Endothelial cell (in vitro differentiated cells): ENCODE measurements around the gene MSTO1. TPM values are rescaled to one million over a fixed set of nuclear protein-coding genes. Genes with fewer than 3 reads are reported as not detected.
A peak's percentile ranks its signal among the peaks of the same experiment; 100 is the strongest.

ENCODE experiments used
- DNase-seq: peaks from one replicate; pipeline ENCODE4 v3.0.0; 2021; ENCODE audit warnings: low spot score
- H3K27ac Mint-ChIP-seq: one replicate; pipeline ENCODE4 v1.8.0; 2021; ENCODE audit warnings: mixed read lengths, inconsistent platforms; ENCODE audit not compliant: unreplicated experiment
- H3K27me3 Mint-ChIP-seq: one replicate; pipeline ENCODE4 v1.8.0; 2021; ENCODE audit warnings: mild to moderate bottlenecking, moderate library complexity, mixed read lengths, inconsistent platforms; ENCODE audit not compliant: unreplicated experiment
- H3K36me3 Mint-ChIP-seq: one replicate; pipeline ENCODE4 v1.8.0; 2021; ENCODE audit warnings: mild to moderate bottlenecking, low read depth, mixed read lengths, inconsistent platforms; ENCODE audit not compliant: unreplicated experiment
- H3K4me1 Mint-ChIP-seq: one replicate; pipeline ENCODE4 v1.8.0; 2021; ENCODE audit warnings: mild to moderate bottlenecking, mixed read lengths, inconsistent platforms; ENCODE audit not compliant: unreplicated experiment
- H3K4me3 Mint-ChIP-seq: one replicate; pipeline ENCODE4 v1.8.0; 2021; ENCODE audit warnings: mild to moderate bottlenecking, mixed read lengths, inconsistent platforms; ENCODE audit not compliant: unreplicated experiment
- H3K9me3 Mint-ChIP-seq: one replicate; pipeline ENCODE4 v1.8.0; 2021; ENCODE audit warnings: mixed read lengths, inconsistent platforms; ENCODE audit not compliant: unreplicated experiment
- CTCF ChIP-seq: fragments of 200-600 bp; sonication (generic); IDR thresholded peaks from one replicate; pipeline ENCODE4 v1.5.0; 2021; ENCODE audit warnings: antibody characterized with exemption; ENCODE audit not compliant: unreplicated experiment
- total RNA-seq: library from RNA; stranded (reverse); fragmentation: NEBNext Ultra II Directional; extraction: Animal tissue kit (Norgen Biotek cat#: 25700); gene quantifications from one replicate; pipeline ENCODE4 v1.2.1, GENCODE V29; 2021; ENCODE audit not compliant: unreplicated experiment

Gene MSTO1
- total RNA-seq, 1 donor from 2014 or later = 34.5 TPM

- Mint-ChIP-seq H3K27me3 (no peaks in the 10 kb centered on the region), H3K4me1 (no peaks in the 10 kb centered on the region), H3K9me3 (peaks cover 13% of the 10 kb centered on the region), H3K36me3 (peaks cover 13% of the 10 kb centered on the region), H3K4me3 (no peak overlapping the region), H3K27ac (no peak overlapping the region)
- no peak for DNase-seq
- TF ChIP-seq CTCF = no peak
Measured at GRCh38 chr1:155643230-155643629, 33.2 kb downstream of the MSTO1 start.

GRCh38 chr1:155645034-155645598, 35.1 kb downstream of the MSTO1 start:
- Mint-ChIP-seq H3K27me3 (no peaks in the 10 kb centered on the region), H3K4me3 (no peak overlapping the region), H3K4me1 (no peaks in the 10 kb centered on the region), H3K36me3 (peaks cover 16% of the 10 kb centered on the region), H3K27ac (no peak overlapping the region), H3K9me3 (peaks cover 13% of the 10 kb centered on the region)
- TF ChIP-seq CTCF = no peak
- DNase-seq = no peak

- peaks cover 13% of the 10 kb centered on the region for H3K9me3 Mint-ChIP-seq
- H3K27ac Mint-ChIP-seq = no peak overlapping the region
- H3K27me3 Mint-ChIP-seq = no peaks in the 10 kb centered on the region
- no peak for TF ChIP-seq CTCF
- H3K4me1 Mint-ChIP-seq = no peaks in the 10 kb centered on the region
- H3K36me3 Mint-ChIP-seq = peaks cover 17% of the 10 kb centered on the region
- DNase-seq = no peak
- no peak overlapping the region for H3K4me3 Mint-ChIP-seq
Measured at GRCh38 chr1:155645648-155646047, 35.6 kb downstream of the MSTO1 start.

GRCh38 chr1:155646307-155646706, 36.3 kb downstream of the MSTO1 start:
- Mint-ChIP-seq H3K4me3 (no peak overlapping the region), H3K4me1 (no peaks in the 10 kb centered on the region), H3K27me3 (no peaks in the 10 kb centered on the region), H3K36me3 (peaks cover 17% of the 10 kb centered on the region), H3K27ac (peak overlapping the region; percentile 9), H3K9me3 (peaks cover 12% of the 10 kb centered on the region)
- TF ChIP-seq CTCF = no peak
- DNase-seq = no peak

- Mint-ChIP-seq H3K4me3 (no peak overlapping the region), H3K27ac (peak overlapping the region; percentile 28), H3K27me3 (no peaks in the 10 kb centered on the region), H3K36me3 (peaks cover 4% of the 10 kb centered on the region), H3K4me1 (no peaks in the 10 kb centered on the region), H3K9me3 (no peaks in the 10 kb centered on the region)
- peak; percentile 7 for DNase-seq
- no peak for TF ChIP-seq CTCF
Measured at GRCh38 chr1:155648207-155649147, 38.5 kb downstream of the MSTO1 start.
